NCI-H345 (cell line): ENCODE data around the gene FAM72A.
A peak's percentile ranks its signal among the peaks of the same experiment; 100 is the strongest.
"Not testable (repeated sequence)": the region's sequence is repeated elsewhere in the genome, so short reads cannot be mapped to it uniquely, and the experiment has no call there.

Experiments used
- DNase-seq: peaks from one replicate; lab custom pipeline; 2025; lab: John Stamatoyannopoulos, UW

FAM72A gene

DNA sequence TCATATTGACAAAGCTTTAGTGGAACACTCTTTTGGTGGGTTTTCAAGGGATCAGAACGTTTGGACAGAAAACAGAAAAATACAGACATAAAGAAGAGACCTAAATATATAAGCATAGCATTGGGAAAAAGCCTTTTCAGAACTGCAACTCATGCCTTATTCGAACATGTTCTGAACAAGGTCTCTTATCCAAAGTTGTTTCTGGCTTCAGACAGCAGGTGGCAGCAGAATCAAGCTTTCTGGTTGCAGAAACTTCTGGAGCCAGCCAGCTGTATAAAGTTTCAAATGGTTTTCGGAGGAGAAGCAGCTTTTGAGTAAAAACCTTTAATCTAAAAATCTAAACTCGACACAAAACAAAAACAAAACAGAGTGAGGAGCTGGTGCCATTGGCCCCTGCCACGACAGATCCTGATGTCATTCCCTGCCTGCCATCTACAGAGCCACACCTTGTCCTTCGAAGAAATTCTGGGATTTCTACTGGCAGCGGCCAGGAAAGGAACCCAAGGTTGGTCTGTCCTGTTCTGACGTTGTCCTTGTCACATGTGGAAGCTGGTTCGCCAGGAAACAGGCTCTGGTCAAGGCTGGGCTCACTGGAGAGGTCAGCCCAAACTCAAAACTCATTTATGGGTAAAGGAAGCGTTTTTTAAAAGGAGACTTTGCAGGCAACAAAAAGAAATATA, 35.1 kb downstream of the FAM72A start:
- not testable (repeated sequence) for DNase-seq

DNA sequence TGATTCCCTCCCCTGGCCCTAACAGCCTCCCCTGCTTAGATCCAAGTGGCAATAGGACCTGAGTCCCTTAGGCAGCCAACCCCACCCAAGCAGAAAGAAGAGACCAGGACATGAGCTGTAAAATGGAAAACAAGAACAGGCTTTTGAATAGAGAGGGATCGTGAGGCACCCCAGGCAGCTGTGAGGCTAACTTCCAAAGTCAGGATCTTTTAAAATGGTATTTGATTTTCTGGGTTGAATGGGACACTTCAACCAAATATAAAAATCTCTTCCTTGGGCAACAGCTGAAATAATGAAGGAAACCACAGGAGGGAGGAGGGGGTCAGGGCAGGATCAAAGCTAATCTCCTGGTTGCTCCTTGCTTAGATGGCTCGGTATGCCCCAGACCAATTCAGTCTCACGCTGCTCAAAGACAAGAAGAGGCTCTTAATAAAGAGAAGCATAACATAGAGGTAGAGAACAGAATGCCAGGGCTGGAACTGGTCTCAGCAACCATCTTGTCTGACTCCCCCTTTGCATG, 56.8 kb downstream of the FAM72A start:
- no peak for DNase-seq

- DNase-seq, result peak; percentile 22
Observed at GRCh38 chr1:206144605-206145004, 58.0 kb downstream of the FAM72A start.

- DNase-seq, result no peak
Observed at GRCh38 chr1:206143537-206144172, 59.0 kb downstream of the FAM72A start.

DNA sequence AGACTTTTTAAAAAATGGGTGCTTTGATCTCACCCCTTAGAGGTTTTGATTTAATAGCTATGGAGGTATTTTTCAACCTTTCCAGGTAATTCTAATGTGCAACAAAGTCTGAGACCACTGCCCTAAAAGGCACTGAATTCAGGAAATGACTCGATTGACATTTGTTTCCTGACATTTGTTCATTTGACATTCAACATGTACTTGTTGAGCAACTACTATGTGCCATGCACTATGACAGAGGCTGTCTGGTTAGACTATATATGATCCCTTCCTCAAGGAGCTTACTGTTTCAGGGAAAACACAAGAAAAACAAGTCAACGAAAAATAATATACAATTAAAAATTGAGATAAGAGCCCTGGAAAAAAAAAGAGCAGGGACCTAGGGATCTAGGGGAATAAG, 59.9 kb downstream of the FAM72A start:
- no peak for DNase-seq

GRCh38 chr1:206142011-206142410, 60.6 kb downstream of the FAM72A start:
- no peak for DNase-seq

- DNase-seq, result no peak
Observed at GRCh38 chr1:206136241-206136640, 66.4 kb downstream of the FAM72A start.
